ENCODE results near the gene MYO1B.

The MYO1B gene

DNA sequence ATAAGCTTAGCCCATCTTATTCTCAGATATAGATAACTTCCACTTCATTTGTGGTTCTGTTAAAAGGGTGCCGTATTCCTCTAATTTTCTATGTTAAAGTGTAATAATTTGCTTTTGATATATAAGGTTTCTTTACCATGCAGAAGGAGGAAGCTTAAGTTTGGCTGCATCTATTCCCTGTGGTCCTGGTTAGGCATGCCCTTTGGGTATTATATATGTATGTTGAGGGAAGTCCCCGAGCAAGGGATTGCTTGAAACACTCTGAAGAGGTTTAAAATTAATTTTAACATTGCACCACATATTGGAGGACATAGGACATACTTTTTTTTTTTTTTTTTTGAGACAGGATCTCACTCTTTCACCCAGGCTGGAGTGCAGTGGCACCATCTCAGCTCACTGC lies 16.9 kb upstream of the MYO1B start:
- no peak for DNase-seq

DNA sequence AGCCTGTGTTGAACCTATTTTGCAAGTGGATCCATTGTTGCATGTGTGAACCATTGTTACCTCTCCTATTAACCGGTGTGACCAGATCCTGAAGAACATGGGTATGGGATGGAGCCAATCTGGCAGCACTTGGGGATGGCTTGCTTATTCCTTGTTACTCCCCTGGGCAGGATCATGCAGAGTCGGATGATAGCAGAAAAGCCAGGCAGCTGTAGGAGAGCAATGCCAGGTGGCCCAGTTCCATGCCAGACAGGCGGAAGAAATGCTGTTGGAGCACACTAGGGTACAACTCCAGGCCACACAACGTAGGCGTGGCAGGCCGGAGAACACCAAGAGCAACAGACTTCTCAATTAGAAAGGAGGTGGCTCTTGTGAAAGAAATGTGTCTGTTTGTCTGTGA lies 16.3 kb upstream of the MYO1B start:
- peak; percentile 80 for DNase-seq

DNA sequence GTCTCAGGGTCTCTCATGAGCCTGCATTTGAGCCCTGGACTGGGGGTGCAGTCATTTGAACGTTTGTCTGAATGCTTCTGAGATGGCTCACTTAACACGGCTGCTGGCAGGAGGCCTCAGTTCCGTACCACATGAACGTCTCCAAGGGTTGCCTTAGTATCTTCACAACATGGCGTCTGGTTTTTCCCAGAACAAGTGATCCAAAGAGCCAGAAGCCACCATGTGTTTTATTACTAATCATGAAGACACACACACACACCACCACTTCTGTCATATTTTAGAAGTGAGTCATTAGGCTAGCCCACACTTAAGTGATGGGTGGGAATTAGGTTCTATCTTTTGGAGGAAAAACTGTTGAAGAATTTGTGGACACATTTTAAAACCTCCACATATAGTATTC lies 15.0 kb upstream of the MYO1B start:
- no peak for DNase-seq

DNA sequence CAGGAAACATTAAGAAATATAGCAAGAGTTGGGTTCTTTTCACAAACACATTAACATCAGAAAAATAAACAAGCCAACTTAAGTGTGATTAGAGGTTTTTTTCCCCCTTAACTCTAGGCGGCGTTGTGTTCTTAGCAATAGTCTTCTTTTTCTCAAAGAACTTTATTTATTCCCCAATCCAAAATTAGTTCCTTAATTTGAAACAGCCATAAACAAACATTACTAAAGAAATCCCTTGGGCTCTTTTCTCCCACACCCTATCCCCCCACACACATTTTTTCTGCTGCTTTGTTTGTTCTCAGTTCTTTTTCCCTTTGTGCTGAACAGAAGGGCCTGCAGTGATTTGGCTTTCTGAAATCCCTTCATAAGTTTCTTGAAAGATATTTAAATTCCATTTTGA lies 13.2 kb upstream of the MYO1B start:
- no peak for DNase-seq

DNA sequence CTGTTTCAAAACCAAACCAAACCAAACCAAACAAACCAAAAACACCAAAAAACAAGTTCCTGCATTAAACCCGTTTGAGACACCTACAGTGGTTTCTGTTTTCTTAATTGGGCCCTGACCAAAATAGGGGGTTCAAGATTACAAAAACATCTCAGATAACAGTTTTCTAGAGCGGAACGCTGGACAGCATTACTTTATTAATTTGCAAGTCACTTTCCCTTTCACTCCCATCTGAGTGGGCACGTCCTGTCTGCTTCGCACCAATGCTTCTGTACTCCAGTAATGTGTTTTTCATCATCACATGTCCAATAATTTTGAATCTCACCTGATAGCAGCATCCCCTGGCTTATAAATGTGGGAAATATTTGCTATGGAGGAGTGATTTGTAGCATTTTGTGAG lies 11.7 kb upstream of the MYO1B start:
- DNase-seq, result no peak

DNA sequence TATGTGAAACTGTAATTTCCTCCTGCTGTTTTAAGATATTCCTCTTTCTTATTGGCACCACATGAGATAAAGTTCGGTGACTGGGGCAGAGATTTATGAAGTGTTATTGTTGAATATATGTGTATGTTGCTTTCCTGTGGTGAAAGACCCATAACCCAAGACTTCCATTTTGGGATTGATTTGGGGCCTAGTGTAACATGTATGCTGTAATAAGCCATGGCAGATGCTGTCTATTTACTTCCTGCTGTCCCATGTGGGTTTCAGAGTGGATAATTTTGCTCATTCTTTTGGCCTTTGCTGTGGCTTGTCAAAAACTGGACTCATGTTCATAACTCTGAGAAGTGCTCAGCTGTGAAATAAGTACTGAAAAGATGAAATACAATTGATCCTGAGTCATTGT lies 10.8 kb upstream of the MYO1B start:
- DNase-seq, result peak; percentile 53

DNA sequence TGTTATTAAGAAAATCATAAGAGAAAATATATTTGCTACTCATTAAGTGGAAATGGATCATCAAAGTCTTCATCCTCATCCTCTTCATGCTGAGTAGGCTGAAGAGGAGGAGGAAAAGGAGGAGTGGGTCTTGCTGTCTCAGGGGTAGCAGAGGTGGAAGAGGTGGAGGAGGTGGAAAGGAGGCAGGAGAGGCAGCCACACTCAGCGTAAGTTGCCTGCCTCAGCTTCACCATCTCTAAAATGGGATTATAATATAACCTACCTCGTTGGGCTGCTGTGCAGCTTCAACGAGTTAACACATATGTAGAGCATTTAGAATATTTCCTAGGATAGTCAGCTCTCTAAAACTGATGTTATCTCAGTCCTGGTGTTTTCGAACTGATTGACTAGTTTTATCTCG lies 4.3 kb upstream of the MYO1B start:
- no peak for DNase-seq

DNA sequence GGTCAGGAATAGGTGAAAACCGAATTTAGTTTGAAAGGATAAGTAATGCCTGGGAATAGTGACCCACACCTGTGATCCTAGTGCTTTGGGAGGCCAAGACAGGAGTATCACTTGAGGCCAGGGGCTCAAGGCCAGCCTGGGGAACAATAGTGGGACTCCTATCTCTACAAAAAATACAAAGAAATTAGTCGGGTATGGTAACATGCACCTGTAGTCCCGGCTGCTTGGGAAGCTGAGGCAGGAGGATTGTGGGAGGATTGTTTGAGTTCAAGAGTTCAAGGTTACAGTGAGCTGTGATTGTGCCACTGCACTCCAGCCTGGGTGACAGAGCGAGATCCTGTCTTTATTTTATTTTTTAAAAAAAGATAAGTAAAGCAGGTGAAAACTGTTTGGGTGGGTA lies 3.8 kb upstream of the MYO1B start:
- DNase-seq, result no peak

DNA sequence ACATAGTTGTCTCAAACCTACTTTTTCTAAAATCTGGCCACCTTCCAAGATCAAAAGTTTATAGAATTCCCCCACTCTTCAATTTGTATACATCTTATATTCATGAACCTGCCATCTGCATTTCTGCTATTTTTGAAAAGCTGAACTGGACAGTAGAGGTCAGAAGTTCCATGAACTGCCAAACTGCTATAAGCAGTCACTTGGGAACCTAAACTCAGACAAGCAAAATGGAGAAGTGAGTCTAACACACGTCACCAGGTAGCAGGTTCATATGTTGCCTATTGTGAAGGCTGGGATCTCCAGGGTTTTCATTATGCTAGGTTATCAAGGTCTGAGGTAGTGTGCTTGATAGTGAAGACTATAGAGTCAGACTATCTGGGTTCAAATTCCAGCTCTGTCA lies 2.0 kb upstream of the MYO1B start:
- no peak for DNase-seq

DNA sequence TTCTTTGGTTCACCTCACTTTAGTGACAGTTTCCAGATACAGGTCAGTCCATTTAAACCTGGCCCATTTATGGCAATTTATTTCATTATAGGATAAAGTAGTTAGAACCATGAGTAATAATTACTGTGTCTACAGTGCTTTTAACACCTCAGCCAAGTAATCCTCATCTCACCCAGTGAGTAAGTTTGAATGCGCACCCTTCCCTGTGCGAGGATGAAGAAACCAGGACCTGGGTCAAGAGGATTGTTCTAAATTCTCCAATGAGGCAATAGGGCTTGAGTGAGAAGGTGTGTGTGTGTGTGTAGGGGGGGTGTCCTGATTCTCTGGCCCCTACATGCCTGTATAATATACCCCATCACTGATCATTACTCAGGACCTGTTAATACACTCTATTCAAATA lies 854 bp upstream of the MYO1B start:
- DNase-seq, result no peak

DNA sequence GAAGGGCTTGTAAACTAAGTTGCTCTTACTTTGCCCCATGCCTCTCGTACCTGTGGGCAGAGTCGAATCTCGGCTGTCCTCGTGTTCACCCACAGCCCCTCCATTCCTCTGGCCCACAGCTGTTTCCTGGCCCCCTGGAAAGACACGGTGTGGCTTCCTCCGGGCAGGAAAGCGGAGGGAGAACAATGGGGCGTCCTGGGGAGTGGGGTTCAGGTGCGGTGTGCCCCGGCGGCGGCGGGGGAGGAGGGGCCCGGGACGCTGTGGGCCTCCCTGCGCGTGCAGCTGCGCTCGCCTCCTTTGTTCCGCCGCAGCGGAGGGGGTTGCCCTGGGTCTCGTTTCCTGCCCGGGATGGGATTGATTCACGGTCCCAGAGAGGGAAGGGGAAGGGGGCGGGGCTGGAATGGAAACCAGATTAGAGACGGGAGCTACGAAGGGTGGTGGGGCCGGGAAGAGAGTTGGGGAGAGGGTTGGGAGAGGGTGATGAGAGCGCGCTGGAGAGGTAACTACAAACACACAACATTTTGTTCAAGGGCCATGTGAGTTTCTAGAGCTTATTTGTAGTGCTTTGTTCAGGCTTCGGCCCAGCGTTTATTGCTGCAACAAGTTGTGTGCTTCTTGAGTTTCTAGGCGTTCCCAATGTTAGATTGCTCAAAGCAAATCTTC lies 796 bp downstream of the MYO1B start:
- peak; percentile 73 for DNase-seq

DNA sequence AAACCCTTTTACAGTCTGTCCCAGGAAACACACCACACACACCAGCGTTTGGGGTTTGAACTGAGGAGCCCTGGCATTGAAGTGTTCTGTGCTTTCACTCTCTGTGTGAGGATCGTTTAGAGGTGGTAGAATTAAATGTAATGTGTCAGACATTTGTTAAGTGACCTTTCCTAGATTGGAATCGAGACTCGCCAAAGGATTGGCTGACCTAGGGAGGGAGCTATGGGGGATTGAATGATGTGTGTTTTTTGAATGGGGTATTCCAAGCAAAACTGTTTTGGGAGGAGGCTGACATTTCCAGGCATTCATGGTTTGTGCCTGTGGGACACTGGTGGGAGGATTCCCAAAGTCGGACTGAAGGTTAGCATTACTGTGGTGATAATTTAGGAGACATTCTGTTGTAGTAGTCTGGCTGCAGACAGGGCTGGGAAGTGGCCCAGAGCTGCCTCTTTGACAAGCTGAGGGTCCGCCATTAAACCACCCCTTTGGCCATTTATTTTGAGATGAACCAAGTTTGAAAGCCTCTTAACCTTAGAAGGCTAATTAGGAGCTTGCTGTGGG lies 1.7 kb downstream of the MYO1B start:
- DNase-seq, result no peak

DNA sequence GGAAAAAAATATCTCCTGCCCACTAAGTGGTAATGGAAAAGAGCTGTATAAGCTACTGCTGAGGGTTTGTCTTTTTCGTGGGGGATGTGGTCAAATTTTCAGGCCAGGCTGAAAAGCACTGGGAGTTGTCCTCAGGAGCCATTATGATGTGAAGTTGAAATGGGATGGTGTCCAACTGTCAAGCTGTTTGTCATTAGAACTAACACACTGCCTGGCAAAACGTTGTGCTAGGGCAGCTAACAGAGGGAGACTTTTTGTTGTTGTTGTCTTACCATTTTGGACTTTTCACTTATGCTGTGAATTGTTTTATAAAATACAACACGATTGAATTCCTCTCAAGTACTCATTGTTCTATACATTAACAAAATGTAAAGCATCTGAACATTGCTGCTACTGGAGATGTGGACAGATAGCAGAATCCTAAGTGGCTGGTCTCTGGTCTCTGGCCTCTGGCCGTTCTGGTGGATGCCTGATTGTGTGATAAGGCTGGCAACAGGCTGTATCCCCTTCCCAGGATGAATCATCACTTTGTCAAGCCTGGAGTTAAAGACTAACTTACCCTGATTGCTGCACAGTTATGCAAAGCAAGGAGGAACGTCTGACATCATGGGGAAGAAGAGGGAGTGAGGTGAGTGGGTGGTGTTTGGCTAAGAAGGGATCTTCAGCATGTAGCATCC lies 2.3 kb downstream of the MYO1B start:
- no peak for DNase-seq

DNA sequence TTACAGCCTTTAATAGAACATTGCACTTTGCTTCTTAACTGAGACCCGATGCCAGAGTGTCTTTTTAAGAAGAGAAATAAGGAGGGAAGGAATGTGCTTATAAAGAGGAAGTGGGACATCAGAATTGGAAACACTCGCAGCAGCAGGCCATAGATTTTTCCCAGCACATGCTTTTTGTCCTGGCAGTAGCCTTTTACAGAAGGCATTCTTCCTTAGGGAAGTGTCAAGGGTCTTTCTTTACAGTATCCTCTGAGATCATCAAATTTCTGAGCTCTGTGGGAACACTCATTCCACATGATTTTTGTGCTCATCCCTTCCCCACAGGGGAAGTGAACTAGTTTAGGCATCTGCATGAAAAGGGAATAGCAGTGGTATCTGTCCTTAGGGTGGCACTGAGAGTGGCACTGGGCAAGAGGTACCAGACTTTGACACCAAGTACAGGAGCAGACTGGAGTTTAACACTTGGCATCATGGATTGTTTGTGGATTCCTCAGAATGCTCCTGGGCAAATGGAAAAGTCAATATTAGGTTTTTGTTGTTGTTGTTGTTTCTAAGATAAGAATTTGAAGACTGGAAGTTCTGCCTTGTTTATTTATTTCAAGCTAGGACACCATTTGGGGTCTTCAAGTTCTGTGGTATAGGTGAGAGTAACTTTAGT lies 4.1 kb downstream of the MYO1B start:
- no peak for DNase-seq

DNA sequence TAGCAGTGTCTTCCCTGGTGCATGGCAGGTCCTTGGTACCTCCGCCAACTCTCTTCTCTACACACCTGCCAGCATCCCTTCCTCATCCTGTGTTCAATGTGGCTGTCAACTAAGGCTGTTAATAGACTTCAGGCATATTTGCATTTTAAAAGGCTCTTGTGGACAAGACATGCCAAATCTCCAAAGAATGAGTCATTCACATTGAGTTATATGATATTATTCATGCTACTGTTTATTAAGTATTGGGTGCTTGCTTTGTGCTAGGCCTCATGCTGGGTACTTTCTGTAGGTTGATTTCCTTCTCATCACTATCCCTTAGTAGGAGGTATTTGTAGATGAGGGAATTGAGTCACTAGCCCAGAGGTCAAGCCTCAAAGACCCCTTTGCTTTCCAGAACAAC lies 5.2 kb downstream of the MYO1B start:
- DNase-seq, result no peak

DNA sequence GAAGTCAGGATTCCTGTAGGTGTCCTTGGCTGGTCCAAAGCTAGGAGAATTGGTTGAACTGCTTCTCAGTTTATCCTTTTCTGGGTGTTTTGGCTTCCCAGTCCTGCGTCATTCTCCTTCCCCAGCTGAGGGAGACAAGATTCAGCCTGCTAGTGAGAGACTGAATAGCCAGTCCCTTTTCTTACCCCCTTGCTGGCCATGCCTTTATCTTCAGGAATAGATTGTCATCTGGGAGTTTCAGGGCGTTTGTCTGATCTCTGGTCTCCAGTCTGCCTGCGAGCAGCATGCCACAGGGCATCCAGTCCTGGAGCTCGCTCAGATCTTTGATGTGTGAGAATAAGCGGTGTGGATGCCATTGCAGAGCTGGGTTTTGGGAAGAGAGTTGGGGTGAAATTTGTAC lies 5.8 kb downstream of the MYO1B start:
- no peak for DNase-seq

DNA sequence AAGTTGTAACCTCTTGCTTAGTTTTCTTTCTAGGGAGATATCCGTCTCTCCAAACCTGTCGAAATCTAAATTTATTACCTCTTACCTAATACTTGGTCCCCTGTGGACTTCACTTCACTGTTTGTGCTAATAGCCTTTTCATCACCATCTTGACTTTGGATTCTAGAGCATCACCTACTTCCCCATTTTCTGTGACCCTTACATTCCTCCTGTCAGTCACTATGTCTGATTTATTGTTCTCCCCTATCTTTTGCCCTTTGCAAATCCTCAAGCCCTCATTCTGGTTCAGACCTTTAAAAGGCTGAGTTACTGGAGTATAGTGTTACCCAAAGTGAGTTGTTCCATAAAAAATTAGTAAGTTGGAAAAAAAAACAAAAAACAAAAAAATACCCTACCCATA lies 7.5 kb downstream of the MYO1B start:
- DNase-seq, result no peak

DNA sequence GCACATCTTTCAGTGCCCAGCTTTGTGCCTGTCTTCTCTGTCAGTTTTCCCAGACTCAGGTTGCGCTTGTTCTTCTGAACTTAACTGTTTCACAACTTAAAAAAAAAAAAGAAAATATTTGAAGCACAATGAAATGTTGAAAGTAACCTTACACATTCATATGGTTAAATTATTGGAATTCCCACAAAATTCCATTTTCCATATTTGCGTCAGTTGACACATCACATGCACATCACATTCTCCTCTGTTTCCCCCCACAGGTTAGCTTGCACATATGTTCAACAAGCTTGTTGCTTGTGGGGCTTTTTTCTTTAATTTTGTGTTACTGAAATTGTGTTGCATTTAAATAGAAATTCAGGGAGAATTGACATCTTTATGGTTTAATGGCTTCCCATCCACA lies 8.3 kb downstream of the MYO1B start:
- DNase-seq, result no peak

DNA sequence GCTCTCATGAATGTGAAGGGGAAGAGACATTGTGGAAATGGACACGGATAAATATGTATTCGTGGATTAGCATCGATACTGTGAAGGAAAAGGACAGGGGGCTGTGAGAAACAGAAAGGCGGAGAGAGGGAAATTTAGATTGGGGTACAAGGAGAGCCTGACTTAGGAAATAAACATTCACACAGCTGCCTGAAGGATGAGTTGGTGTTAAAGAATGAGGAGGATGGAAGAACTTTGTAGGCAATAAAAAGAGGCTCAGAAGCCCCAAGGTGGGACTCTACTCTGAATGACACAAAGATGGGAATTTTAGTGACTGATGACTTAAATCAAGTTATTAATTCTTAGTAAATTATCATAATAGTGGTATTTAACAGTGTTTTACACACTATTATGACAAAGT lies 10.1 kb downstream of the MYO1B start:
- no peak for DNase-seq

DNA sequence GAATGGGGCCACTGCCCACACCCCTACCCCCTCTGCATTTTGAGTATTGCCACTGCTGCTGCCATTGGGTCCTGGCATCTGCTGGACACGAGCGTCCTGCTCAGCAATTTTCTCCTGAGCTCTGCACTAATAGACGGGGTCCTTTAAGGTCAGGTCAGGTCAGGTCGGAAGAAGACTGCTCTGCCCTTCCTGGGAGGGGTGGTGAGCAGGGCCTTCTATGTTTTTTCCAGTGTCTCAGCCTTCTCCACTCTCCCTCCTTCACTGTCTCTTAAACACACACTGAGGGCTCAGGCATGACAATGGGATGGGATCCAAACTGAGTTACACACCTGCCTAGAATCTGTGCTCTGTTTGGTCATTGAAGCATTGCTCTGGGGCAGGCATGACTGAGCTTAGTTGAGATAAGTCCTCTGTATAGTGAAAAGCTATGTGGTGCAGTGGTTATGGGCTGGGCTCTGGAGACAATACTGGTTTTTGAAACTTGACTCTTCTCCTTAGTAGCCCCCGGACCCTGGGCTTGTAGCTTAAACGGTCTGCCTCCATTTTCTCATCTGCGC lies 10.6 kb downstream of the MYO1B start:
- no peak for DNase-seq

DNA sequence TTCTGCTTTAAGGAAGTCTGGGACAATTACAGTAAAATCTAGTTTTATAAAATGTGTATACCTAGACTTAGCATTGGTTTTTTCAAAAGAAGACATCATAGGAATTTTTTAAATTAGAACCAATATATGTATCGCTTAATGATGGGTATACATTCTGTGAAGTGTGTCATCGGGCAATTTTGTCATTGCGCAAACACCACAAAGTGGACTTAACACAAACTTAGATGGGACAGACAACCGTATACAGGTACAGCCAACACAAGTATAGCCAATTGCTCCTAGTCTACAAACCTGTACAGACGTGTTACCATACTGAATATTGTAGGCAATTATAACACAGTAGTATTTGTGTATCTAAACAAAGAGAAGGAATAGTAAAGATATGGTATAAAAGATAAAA lies 12.7 kb downstream of the MYO1B start:
- no peak for DNase-seq

DNA sequence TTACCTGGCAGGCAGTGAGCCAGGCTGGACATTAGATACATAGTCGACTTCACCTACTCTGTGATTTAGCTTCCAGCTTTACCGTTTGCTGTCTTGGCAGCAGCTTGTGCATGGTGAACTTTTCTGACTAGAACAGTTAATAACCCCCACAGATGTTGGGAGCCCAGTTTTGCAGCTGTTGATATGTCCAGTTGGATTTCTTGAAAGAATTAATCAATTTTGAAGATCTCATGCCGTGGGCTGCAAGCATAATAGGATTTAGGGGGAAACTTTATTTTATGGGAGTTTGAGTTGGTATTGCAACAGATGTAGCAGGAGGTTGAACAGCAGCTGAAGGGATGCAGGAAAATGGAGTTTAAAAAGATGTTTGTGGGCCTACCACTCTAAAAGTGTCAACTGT lies 13.8 kb downstream of the MYO1B start:
- DNase-seq, result no peak

DNA sequence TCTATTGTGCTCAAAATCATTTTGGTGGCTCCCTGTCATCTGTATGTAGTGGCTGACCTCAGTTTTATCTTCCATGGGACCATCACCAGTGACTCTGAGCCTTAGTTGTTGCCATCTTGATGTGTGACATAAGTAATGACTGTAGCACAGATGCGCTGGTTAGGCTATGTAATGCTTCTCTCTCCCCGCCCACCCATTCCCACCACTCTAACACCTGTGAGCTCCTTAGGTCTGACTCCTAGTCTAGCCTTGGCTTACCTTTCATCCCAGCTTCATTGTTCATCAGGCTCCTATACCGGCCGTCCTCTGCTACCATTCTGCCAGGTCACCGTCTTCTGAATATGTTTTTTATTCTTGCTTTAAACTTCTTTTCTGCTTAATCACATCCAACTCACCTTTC lies 17.2 kb downstream of the MYO1B start:
- DNase-seq, result no peak

DNA sequence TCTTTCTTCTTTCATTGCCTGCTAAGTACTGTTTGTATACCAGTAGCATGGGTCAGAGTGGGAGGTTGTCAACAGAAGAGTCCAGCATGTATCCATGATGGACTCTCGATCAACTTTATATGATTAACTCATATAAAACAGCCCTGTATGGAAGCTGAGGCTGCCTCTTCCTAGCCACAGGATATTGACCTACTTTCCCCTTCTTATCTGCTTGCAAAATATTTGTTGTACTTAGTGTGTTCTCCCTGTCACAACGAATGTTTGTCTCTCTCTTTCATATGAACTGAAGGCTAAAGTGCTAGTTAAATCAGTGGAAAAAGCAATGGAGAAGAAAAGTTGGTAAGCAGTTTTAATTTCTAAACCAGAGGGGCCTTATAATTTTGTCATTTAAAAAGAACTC lies 17.8 kb downstream of the MYO1B start:
- no peak for DNase-seq
